IgD-negative memory B cell (primary cell): ENCODE data around the gene CEBPE. TPM values are rescaled to one million over a fixed set of nuclear protein-coding genes. Genes with fewer than 3 reads are reported as not detected.

Experiments
- H3K27ac Mint-ChIP-seq, 3 donors: one replicate each; pipeline ENCODE4 v1.8.0; 2020 to 2022; ENCODE audit warnings: mild to moderate bottlenecking in 3 of 3, mixed read lengths in 3 of 3, moderate library complexity in 1 of 3
- H3K27me3 Mint-ChIP-seq: one replicate; pipeline ENCODE4 v1.8.0; 2021; ENCODE audit warnings: mixed read lengths
- H3K36me3 Mint-ChIP-seq: one replicate; pipeline ENCODE4 v1.8.0; 2020; ENCODE audit warnings: mild to moderate bottlenecking, mixed read lengths
- H3K4me1 Mint-ChIP-seq, 3 donors: one replicate each; pipeline ENCODE4 v1.8.0; 2020 to 2022; ENCODE audit warnings: mixed read lengths in 3 of 3, mild to moderate bottlenecking in 1 of 3
- H3K4me3 Mint-ChIP-seq, 4 donors: one replicate each; pipeline ENCODE4 v1.8.0; 2020 to 2022; ENCODE audit warnings: mild to moderate bottlenecking in 4 of 4, mixed read lengths in 4 of 4, moderate library complexity in 3 of 4
- H3K9me3 Mint-ChIP-seq, 3 donors: one replicate each; pipeline ENCODE4 v1.8.0; 2020 to 2021; ENCODE audit warnings: mixed read lengths in 3 of 3, mild to moderate bottlenecking in 1 of 3
- polyA plus RNA-seq: library from polyadenylated mRNA; unstranded; fragments of 300-500 nt; fragmentation: Illumina TruSeq; gene quantifications from one replicate; pipeline ENCODE4 v1.2.3, GENCODE V29; 2021

Gene CEBPE
- polyA plus RNA-seq, 1 donor from 2014 or later: not detected

DNA sequence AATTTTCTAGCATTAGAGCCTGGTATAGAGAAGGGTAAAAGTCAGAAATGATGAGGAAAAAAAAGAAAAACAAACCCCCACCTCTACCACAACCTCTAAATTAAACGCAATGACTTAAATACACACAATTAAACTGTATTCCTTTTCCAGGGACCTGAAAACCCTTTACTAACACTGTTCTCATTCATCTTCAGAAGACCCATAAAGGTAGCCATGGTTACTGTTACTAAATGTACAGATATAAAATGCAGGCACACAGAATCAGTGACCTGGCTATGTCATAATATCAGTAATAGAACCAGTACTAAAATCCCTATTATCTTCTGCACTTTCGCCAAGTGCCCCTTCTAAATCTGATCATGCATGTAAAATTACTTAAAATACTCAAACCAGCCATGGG lies 25.5 kb downstream of the CEBPE start:
- Mint-ChIP-seq H3K9me3 (no peaks in the 10 kb centered on the region), H3K4me1 (peaks cover 8 to 33% (median 13%) of the 10 kb centered on the region in 3 donors), H3K27ac (peak overlapping the region in 1 of 3 donors; percentile 39), H3K27me3 (no peaks in the 10 kb centered on the region), H3K4me3 (peak overlapping the region in 1 of 4 donors; percentile 65), H3K36me3 (no peaks in the 10 kb centered on the region)

DNA sequence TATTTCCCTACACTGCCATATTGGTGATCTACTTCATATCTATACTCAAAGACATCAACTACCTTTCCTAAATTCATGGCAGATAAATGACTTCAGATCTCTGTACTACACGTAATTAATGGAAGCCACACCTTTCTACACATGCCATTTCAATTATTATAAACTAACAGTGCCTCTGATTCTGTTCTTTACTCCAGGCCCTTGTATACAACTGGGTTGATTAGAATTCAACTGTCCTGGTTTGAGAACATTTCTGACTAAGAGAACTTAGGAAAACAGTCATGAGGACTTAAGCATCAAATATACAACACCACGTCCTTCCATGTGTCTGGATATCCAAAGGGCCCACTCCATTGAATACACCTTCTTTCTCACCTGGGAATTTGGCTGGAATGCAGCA lies 26.0 kb downstream of the CEBPE start:
- H3K4me3 Mint-ChIP-seq: peak overlapping the region in 3 of 4 donors; percentile 25 to 79 (median 65)
- H3K36me3 Mint-ChIP-seq: no peaks in the 10 kb centered on the region
- no peaks in the 10 kb centered on the region for H3K9me3 Mint-ChIP-seq
- H3K4me1 Mint-ChIP-seq: peaks cover 8 to 33% (median 13%) of the 10 kb centered on the region in 3 donors
- H3K27me3 Mint-ChIP-seq: no peaks in the 10 kb centered on the region
- H3K27ac Mint-ChIP-seq: peak overlapping the region in 1 of 3 donors; percentile 39

DNA sequence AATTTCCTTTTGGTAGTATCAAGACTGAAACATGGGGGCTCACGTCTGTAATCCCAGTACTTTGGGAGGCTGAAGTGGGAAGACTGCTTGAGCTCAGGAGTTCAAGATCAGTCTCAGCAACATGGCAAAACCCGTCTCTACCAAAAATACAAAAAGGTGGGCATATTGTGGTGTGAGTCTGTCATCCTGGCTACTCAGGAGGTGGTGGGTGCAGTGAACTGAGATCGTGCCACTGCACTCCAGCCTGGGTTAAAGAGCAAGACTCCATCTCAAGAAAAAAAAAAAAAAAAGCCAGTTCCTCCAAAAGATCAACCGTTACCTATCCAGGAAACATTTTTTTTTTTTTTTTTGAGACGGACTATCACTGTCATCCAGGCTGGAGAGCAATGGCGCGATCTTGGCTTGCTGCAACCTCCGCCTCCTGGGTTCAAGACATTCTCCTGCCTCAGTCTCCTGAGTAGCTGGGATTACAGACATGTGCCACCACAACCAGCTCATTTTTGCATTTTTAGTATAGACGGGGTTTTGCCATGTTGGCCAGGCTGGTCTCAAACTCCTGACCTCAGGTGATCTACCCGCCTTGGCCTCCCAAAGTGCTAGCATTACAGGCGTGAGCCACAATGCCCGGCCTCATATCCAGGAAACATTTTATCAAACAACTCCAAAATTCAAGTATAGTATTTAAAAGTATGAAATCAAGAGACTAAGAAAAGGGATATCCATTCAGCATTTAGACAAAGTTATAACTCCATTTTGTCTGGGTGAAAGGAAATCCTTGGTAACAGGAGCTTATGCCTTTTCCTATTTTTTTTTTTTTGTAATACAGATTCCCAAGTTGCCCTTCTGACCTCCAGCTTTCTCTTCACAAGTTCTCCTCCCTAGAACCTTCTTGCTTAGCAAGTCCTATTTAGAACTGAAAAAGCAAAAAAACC lies 27.5 kb downstream of the CEBPE start:
- H3K4me1 Mint-ChIP-seq: peaks cover 5 to 25% (median 13%) of the 10 kb centered on the region in 3 donors
- H3K27me3 Mint-ChIP-seq: no peaks in the 10 kb centered on the region
- peak overlapping the region in 1 of 4 donors; percentile 56 for H3K4me3 Mint-ChIP-seq
- no peak overlapping the region for H3K27ac Mint-ChIP-seq
- H3K9me3 Mint-ChIP-seq: no peaks in the 10 kb centered on the region
- peaks cover 3% of the 10 kb centered on the region for H3K36me3 Mint-ChIP-seq

DNA sequence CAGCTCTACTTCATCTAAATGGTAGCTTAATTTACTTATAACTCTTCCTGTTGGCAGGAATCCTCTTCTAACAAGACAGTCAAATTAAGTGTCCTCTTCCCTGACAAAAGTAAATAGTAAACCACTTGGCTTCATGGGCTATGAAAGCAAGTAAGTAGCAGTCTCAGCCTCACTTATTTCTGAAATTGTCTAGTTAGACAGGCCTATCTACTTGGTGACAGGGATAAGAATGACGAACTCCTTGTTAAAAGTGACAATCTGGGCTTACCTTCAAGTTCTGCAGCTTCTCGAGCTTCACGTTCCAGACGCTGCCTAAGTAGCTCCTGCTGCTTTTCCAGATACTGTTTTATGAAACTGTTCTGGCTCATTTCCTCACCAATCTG lies 28.8 kb downstream of the CEBPE start:
- no peak overlapping the region for H3K27ac Mint-ChIP-seq

DNA sequence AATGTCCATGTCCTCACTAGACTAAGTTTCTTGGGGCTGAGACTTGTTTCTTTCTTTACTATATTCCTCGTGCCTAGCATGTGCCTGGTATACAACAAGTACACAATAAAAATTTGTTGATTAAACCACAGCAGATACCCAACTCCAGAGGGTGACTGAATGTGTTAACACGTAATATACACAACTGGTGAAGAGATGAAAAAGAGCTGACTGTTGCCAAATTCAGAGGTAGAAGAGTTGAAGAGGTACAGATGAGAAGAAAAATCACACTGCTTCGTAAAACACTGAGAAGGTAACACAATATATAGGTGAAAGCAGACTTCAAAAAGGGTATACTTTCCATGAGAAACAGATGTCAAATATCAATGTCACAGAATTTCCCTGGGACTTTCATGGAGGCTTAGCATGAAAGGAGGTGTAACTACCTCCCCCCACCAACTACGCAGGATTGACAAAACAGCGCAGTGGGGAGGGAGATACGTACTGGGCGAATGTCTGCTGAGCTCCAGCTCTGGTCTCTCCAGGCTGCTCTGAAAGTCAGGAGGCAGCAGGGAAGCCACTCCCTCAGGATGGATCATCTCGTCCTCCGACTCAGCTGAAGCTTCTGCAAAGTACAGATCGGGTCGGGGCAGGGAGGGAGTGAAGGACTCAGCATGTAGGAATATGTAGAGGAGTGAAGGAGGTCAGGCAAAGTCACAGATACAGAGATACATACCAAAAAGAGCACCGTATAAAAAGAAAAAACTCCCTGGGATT lies 29.4 kb downstream of the CEBPE start:
- no peaks in the 10 kb centered on the region for H3K9me3 Mint-ChIP-seq
- no peak overlapping the region for H3K27ac Mint-ChIP-seq
- no peaks in the 10 kb centered on the region for H3K27me3 Mint-ChIP-seq
- peak overlapping the region in 1 of 4 donors; percentile 40 for H3K4me3 Mint-ChIP-seq
- H3K4me1 Mint-ChIP-seq: peaks cover 5 to 25% (median 13%) of the 10 kb centered on the region in 3 donors
- peaks cover 6% of the 10 kb centered on the region for H3K36me3 Mint-ChIP-seq

More for the DNA sequence above, 28.8 kb downstream of the CEBPE start:
- Mint-ChIP-seq H3K27me3 (no peaks in the 10 kb centered on the region), H3K4me3 (peak overlapping the region in 1 of 4 donors; percentile 67), H3K9me3 (no peaks in the 10 kb centered on the region), H3K4me1 (peaks cover 5 to 25% (median 13%) of the 10 kb centered on the region in 3 donors), H3K36me3 (peaks cover 6% of the 10 kb centered on the region)

DNA sequence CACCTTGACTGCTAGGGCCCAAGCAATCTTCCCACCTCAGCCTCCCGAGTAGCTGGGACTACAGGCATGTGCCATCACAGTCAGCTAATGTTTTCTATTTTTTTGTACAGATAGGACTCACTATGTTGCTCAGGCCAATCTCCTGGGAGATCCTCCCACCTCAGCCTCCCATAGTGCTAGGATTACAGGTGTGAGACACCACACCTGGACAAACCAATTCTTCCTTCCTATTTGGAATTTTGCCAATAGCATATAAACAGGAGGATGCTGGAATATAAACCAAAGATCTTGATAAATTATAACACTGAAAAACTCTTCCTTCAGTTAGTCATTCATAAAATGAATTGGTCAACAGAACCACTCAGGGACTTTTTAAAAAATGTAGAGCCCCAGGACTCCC lies 32.5 kb downstream of the CEBPE start:
- no peaks in the 10 kb centered on the region for H3K9me3 Mint-ChIP-seq
- no peaks in the 10 kb centered on the region for H3K27me3 Mint-ChIP-seq
- no peak overlapping the region for H3K4me3 Mint-ChIP-seq
- peaks cover 6% of the 10 kb centered on the region for H3K36me3 Mint-ChIP-seq
- H3K27ac Mint-ChIP-seq: peak overlapping the region in 1 of 3 donors; percentile 67
- peaks cover 5 to 10% (median 5%) of the 10 kb centered on the region in 3 donors for H3K4me1 Mint-ChIP-seq

DNA sequence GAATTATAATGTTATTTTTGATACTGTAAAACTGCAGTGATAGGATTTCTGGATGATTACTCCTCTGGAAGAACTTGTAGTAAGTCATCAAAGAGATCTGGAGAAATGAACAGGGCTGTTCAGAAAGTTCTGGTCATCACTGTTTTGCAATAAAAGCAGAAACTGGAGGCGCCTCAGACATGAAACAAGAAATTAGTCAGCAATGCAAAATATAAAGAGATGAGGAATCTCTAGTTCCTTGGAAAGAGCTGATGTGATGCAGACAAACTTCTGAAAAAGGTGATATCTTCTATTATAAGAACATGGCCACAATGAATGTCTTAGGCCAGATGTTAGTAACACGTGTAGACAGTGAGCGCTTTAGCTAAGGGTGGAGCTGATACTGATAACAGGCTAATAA lies 33.6 kb downstream of the CEBPE start:
- Mint-ChIP-seq H3K27ac (no peak overlapping the region), H3K4me1 (peaks cover 5 to 9% (median 5%) of the 10 kb centered on the region in 3 donors), H3K9me3 (no peaks in the 10 kb centered on the region), H3K27me3 (no peaks in the 10 kb centered on the region), H3K36me3 (peaks cover 6% of the 10 kb centered on the region), H3K4me3 (peak overlapping the region in 1 of 4 donors; percentile 16)

DNA sequence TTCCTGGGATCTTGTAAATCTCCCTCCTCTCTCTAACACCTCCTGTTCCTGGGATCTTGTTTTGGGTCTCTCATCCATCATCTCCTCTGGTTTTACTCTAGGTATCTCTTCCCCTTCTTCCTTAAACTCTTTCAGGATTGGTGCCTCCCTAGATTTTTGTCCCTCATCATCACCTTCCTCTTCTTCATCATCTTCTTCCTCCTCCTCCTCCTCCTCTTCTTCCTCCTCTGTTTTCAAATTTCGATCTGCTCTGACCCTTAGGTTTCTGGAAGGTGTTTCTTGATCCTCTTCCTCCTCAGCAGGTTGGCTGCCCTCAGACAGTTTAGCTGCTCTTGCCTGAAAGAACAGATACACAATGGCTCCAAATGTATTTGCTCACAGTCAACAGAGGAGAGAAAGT lies 38.6 kb downstream of the CEBPE start:
- no peaks in the 10 kb centered on the region for H3K4me1 Mint-ChIP-seq
- H3K9me3 Mint-ChIP-seq: no peaks in the 10 kb centered on the region
- H3K36me3 Mint-ChIP-seq: no peaks in the 10 kb centered on the region
- H3K27me3 Mint-ChIP-seq: no peaks in the 10 kb centered on the region
- H3K27ac Mint-ChIP-seq: no peak overlapping the region
- H3K4me3 Mint-ChIP-seq: no peak overlapping the region

DNA sequence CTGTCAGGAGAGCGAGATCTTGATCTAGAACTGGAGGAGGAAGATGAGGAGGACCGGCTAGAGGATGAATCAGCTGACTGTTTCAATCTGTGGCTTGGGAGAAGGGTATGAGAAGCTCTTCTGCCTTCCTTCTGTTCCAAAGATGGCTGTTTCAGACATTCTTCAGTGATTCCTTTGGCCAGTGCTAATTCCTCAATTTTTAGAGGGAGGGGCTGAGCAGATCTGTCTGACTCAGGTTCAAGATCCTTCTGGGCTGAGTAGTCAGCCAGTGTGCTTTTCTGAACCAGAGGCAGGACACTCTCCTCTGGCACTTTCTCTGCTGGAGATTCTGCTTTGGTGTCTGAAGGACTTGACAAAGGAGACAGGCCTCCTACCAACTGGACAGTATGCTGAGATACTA lies 39.3 kb downstream of the CEBPE start:
- H3K9me3 Mint-ChIP-seq: no peaks in the 10 kb centered on the region
- H3K27me3 Mint-ChIP-seq: no peaks in the 10 kb centered on the region
- H3K4me1 Mint-ChIP-seq: no peaks in the 10 kb centered on the region
- H3K4me3 Mint-ChIP-seq: no peak overlapping the region
- peak overlapping the region in 1 of 3 donors; percentile 46 for H3K27ac Mint-ChIP-seq
- H3K36me3 Mint-ChIP-seq: no peaks in the 10 kb centered on the region

DNA sequence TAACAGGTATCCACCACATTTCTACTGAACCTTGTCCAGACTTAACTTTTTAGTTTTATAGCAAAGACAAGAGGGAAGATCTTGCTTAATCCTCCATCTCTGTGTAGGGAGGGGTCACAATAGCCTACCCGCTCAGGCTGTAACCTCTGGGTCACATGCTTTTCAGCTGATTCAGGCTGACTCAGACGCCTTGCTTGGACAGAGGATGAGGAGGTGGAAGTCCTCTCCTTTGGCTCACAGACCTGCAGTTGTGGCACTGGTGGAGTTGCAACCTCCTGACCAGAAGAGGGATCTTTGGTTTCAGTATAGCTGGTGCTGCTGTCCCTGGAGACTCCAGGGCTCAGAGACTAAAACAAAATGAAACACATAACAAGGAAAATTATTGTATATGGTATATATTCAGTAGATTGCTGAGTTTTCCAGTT lies 40.4 kb downstream of the CEBPE start:
- Mint-ChIP-seq H3K27me3 (no peaks in the 10 kb centered on the region), H3K36me3 (no peaks in the 10 kb centered on the region), H3K4me3 (no peak overlapping the region), H3K27ac (peak overlapping the region in 1 of 3 donors; percentile 32), H3K4me1 (no peaks in the 10 kb centered on the region), H3K9me3 (no peaks in the 10 kb centered on the region)

DNA sequence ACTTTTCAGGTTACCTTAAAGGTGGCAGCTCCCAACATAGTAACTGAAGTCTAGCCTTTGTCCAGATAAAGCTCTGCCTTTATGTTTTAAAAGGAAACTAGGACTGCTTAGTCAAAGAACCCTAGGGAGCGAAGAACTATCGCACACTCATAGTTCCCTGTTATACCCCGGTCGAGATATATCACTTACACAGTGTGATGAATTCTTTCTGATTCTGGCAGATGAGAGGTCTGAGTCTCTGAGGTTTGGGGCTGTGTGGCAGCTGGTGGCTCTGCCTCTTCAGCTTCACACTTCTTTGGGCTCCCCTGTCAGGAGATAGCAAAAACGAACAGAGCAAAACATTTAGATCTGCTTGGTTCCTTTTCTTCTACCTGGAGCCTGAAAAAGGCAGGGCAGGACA lies 41.1 kb downstream of the CEBPE start:
- Mint-ChIP-seq H3K36me3 (no peaks in the 10 kb centered on the region), H3K4me3 (no peak overlapping the region), H3K4me1 (no peaks in the 10 kb centered on the region), H3K27me3 (no peaks in the 10 kb centered on the region), H3K9me3 (no peaks in the 10 kb centered on the region), H3K27ac (peak overlapping the region in 2 of 3 donors; percentile 32 to 57)

DNA sequence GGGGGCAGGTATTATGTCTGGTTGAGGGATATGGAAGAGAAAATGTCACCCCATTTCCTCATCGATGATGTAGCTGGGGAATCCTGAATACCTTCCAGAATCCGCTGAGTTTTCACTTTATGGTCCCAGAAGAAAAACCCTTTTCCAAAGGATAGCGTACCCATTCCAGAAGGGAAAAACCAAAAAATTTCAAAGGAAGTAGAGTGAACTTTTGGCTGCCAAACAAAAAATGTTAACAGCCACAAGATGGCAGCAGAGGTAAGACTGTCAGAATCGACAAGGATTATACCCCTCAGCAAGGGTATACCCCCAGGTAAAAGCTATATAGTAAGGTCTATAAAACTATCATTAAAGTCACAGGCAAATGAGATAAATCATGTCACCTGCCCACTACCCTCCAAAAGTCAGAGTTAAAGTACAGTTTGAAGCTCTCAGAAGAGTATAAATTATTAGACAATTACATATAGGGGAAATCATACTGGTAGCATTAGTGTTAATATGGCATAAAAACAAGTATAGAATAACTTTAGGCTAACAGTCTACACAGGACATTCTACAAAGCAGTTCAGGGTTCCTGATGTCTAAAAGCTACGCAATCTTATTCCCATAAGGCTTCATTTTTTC lies 42.2 kb downstream of the CEBPE start:
- Mint-ChIP-seq H3K36me3 (no peaks in the 10 kb centered on the region), H3K4me1 (peaks cover 1 to 8% (median 4%) of the 10 kb centered on the region in 3 donors), H3K27ac (peak overlapping the region in 2 of 3 donors; percentile 35 to 39), H3K9me3 (no peaks in the 10 kb centered on the region), H3K27me3 (no peaks in the 10 kb centered on the region), H3K4me3 (no peak overlapping the region)

DNA sequence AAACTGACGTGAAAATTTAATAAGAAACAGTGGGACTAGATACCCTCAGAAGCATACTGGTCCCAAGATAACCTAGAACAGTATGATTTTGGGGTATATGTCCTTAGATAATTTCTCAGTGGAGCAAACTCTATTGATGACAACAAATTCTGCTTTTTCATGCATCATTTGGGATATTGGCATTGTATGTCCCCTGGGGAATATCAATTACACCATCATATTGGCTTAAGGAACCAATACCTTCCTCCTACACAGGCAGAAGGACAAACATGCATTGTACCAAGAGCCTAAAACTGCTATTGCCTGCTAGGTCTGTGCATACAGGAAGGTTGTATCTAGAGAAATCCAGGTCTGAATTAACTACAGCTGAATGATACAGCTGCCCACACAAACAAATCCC lies 44.1 kb downstream of the CEBPE start:
- Mint-ChIP-seq H3K9me3 (no peaks in the 10 kb centered on the region), H3K27me3 (no peaks in the 10 kb centered on the region), H3K36me3 (no peaks in the 10 kb centered on the region), H3K4me3 (no peak overlapping the region), H3K4me1 (peaks cover 14 to 23% (median 18%) of the 10 kb centered on the region in 3 donors), H3K27ac (no peak overlapping the region)

DNA sequence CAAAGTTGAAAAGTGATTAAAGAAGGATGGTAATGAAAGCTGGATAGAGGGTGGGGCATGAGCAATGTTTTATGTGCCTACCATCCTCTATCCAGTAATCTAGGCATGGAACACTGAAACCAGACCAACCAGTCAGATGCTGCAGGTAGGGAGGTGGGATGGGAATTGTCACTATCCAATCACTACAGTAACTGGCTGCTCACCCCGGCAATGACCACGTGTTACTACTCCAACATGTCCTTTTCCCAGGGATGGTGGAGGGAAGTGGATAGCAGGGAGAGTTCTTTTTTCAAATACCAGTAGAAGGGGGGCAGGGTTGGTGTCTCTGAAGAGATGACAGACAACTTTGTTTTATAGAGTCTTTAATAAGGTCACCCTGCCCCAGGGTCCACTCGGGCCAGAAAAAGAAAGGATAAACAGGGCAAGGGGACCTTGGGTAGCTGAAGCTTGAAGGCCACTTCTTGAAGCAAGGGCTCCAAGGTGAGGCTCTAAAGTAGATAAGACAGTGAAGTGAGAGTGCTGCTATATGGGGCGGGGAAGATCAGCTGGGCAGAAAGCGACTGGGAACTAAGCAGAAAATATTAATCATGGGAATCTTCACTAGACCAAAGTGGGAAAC lies 47.0 kb downstream of the CEBPE start:
- no peaks in the 10 kb centered on the region for H3K36me3 Mint-ChIP-seq
- H3K4me1 Mint-ChIP-seq: peaks cover 20 to 30% (median 25%) of the 10 kb centered on the region in 3 donors

More for the DNA sequence above, 47.0 kb downstream of the CEBPE start:
- H3K4me3 Mint-ChIP-seq: peak overlapping the region; percentile 88 to 98 (median 95)
- H3K27ac Mint-ChIP-seq: peak overlapping the region in 2 of 3 donors; percentile 88 to 93
- H3K9me3 Mint-ChIP-seq: no peaks in the 10 kb centered on the region
- H3K27me3 Mint-ChIP-seq: no peaks in the 10 kb centered on the region
